Activated CD4-positive, alpha-beta T cell treated with anti-CD3 and anti-CD28 coated beads for 24 hours (primary cell): ENCODE results near the gene JCAD.
"Not testable (repeated sequence)": the region's sequence is repeated elsewhere in the genome, so short reads cannot be mapped to it uniquely, and the experiment has no call there.

ENCODE experiments used
- DNase-seq, 2 donors: peaks; one replicate each; pipeline ENCODE4 v3.0.0-alpha.2; 2020; ENCODE audit warnings: low read depth in 2 of 2

JCAD gene, protein sequence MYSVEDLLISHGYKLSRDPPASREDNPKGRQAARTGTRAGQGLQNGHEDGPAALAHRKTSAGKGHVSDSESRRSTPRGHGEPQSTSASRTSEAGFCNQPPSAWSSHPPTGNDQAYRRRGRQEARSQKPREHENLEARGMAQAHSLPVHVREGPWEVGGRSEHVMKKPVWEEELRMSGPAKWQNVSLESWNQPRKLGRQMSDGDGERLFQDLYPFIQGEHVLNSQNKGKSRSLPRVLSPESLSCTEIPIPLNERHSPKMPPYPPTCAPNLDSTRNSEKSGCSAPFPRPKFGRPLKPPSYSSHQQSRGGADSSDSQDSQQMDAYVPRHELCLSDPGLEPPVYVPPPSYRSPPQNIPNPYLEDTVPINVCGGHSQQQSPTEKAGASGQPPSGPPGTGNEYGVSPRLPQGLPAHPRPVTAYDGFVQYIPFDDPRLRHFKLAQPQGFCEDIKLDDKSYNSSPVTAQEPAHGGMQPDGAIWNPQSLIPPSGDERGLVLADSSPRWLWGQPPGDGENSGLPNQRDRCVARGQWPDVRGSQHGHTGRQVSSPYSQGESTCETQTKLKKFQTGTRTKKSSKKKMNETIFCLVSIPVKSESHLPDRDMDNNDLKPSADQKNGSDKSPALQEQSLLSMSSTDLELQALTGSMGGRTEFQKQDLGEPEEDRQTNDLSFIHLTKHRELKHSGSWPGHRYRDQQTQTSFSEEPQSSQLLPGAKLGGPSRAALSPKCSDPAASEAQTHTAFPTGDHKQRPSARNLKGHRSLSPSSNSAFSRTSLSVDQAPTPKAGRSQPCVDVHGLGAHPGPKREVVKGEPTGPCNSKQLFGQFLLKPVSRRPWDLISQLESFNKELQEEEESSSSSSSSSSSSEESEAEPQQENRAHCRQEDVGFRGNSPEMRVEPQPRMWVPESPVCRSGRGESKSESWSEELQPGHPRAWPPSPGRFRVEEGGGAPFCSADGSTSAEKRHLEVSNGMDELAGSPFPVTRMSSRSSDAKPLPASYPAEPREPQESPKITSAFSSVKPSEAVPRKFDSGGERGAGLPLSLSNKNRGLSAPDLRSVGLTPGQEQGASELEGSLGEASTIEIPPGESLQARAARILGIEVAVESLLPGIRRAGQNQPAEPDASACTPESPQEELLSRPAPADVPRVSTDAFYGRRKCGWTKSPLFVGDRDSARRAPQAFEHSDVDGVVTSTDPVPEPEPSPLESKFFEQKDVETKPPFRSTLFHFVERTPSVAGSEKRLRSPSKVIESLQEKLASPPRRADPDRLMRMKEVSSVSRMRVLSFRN (N-terminal part only)

DNA sequence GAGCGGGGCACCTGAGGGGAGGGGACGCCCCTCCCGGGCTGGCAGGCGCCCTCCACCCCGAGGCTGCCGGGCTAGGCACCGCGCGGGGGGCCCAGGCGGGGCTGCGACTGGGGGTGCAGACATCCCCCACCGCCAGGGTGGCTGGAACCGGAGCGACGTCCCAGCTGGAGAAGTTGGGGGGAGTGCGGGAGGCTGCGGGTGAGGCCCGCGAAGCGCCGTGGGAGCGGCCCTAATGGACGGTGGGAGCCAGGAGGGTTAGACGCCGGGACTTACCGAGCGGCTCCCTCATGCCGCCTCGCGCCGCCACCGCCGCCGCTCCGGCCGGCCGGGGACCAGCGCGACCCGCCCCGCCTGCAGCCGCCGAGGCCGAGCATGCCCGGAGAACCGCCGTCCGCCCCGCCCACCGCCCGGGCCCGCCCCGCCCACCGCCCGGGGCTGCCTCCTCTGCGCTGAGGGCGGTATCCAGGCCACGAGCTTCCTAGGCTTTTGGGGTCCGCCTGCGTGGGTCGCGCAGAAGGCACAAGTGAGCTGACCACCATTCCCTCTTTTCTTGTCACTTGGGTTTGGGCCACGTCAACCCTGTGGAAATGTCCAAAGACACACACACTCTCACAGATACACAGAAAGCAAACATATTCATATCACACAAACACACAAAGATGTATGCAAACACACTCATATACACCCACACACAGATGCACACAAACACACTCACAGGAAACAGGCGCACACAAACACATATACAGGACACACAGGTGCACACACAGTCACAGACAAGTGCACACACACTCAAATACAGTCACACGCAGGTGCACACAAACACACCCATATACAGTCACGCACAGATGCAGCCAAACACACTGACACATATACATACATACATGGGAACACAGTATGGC, at the start of gene JCAD:
Gene JCAD, minus strand, starts transcription at position 378 of the 899 bp plus-strand sequence. CDS start 11,774 bp downstream, outside the sequence.
- peak; percentile 26 to 55 for DNase-seq

DNA sequence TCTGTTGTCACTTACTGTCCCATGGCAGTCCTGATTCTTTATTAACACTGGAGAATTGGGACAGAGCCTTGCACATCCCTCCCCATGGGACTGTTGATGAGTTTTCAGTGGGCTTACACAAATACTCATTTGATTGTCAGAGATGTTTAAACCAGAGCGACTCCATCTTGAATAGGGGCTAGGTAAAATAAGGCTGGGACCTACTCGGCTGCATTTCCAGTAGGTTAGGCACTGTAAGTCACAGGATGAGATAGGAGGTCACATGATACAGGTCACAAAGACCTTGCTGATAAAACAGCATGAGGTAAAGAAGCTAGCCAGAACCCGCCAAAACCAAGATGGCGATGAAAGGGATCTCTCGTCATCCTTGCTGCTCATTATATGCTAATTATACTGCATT, 47.6 kb upstream of the JCAD start:
- no peak for DNase-seq

DNA sequence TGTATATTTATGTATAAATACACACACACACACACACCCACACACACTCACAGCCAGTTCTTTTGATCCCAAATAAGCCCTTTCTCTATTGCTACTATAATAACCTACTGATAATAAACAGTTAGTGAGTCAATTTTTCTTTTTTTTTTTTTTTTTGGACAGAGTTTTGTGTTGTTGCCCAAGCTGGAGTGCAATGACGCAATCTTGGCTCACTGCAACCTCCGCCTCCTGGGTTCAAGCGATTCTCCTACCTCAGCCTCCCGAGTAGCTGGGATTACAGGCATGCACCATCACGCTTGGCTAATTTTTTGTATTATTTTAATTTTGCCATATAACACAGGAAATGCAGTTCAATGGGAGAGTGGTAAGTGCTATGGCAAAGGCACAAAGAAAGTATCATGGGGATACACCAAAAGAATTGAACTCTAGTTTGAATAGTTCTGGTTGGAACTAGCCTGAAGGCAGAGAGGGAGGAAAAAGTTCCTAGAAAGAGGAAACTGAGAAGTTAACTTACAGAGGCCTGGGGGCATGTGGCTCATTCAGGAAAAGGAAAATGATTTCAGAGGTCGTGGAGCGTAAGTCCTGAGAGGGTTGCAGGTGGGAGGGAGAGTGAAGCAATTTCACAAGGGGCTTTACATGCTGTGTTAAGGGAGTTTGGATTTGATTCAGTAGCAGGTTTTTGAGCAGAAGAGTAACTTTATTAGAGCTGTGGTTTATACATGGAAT, 44.4 kb upstream of the JCAD start:
- no peak for DNase-seq

DNA sequence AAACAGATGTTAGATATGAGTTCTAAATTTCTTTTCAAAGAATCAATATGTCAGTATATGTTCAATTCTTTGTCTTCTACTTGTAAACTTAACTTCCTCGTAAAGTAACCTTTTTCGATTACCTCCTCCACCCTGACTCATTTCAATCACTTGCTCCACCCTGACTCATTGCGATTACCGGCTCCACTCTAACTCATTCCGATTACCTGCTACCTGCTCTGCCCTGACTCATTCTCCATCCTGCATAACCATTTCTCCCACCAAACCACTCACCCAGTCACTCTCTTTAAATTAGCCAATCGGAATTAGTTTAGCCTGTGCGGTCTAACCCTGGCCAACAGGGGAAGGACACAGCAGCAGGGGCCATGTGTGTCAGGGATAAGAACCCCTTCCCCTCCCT, 40.3 kb upstream of the JCAD start:
- not testable (repeated sequence) for DNase-seq

DNA sequence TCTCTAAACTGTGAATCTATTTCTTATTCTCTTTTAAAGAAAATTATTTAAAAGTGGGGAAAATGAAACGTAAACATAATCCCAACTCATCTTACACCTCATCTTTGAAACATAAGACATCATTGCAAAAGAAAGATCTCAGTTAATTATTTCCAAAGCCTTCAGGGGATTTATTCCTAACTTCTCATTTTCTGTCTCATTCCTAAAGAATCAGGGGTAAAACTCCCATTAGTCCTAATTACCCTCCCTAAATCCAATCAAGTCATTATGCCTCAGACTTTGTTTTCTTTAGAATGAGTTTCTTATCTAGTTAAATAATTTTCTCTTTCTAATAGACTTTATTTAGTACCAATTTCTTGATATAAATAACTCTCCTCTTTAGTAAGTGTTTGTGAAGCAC, 39.7 kb upstream of the JCAD start:
- DNase-seq = no peak

DNA sequence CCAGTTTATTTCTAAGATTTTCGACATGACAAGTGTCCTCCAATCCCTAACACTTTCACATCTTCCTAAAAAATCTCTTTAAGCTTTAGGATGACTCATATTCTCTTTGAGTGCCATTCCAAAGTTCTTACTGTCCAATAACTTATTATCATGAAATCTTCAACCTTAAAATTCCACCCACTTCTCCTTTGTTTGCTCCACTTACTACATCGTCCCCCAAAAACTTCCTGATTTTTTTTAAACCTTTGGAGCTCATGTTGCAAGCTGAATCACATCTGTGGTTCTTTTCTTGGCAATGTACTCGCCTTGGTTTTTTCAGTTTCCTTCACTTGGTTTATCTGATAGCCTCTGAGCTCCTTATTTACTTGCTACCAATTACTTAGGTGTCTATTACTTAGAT, 39.2 kb upstream of the JCAD start:
- DNase-seq = no peak

DNA sequence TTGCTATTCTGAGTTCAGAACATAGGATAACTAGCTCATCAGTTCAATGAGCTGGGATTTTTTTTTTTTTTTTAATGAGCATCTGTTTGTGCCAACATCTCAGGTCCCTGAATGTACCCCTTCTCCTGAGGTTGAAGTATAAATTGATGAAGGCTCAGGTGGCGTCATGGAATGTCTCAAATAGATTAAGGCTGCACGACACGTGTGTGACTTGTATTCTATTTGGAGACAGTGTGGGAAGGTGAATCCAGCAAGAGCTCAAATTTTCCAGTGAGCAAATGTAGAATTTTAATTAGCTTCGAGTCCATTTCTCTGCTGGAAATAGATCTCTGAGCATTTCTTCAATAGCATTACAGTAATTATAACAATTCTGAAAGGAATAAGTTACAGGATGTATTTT, 37.2 kb upstream of the JCAD start:
- DNase-seq = no peak

DNA sequence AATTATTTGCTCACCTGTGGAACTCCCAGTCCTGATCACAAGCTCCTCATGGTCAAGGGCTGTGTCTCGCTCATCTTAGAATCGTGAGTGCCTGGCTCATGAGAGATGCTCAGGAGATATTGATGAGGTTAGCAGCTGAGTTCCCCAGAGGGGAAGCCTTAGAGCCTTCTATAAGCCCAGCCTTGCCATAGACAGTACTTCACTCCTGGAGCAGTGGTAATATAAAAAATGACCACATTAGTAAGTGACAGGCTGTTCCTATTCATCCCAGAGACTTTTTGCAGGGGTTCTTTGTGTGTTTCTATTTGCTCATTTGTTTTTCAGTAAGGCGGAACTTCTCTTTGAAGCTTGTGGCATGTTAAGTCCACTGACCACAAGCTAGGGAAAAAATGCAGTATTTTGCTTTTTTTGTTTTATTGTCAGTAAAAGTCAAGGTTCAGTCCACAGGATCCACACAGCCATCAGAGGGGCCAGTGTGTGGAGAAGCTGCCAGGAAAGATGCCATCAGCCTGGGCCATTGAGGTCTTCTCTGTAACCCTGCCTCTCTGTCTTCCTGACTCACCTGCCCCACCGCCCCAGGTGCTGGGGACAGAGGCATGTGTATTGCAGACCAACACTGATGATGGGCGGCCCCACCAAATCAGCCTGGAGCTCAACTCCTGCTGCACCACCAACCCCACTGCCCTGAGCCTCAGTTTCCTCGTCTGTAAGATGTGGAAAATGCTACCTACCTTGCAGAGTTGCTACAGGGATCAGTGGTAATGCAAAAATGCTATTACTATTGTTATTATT, 36.4 kb upstream of the JCAD start:
- no peak for DNase-seq

DNA sequence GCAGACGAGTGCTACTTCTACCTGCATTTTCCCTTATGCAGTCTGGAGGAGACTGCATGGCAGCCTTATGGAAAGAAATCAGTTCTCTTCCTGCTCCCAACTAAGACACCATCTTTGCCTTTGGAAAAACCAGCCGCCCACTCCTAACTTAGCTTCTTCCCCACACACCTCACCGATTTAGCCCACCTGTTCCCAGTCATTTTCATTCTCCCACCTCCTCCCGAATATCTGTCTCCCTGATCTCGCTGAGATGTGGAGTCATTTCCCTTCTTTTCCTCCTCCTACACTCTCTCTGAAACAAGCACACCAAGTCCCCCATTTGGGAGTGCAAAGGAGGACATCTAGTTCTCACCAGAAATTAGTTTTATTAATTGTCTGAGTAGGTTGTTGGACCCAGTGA, 35.2 kb upstream of the JCAD start:
- no peak for DNase-seq

DNA sequence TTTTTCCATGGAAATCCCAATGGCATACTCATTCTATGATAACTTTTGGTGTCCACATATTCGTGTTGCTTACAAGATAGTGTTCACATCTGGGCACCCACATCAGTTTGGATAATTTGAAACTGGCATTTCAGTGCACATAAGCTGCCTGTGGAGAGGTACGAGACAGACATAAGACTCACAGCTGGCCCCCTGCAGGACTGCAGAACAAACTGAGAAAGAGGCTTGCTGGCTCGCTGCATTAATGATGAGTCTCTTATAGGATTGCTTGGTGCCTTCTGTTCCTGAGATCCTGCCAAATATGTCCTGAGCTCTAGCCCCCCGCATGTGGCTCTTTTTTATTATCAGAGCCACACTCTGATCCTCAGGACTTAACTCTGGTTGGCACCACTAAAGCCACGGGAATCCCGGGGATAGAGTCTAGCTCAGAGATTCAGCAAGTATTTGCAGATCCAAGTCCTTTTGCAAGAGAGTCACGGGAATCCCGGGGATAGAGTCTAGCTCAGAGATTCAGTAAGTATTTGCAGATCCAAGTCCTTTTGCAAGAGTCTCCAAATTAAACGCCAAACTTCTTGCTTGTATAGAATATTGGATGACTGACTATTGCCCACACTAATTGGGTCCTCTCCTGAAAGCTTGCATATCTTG, 34.0 kb upstream of the JCAD start:
- DNase-seq = no peak

DNA sequence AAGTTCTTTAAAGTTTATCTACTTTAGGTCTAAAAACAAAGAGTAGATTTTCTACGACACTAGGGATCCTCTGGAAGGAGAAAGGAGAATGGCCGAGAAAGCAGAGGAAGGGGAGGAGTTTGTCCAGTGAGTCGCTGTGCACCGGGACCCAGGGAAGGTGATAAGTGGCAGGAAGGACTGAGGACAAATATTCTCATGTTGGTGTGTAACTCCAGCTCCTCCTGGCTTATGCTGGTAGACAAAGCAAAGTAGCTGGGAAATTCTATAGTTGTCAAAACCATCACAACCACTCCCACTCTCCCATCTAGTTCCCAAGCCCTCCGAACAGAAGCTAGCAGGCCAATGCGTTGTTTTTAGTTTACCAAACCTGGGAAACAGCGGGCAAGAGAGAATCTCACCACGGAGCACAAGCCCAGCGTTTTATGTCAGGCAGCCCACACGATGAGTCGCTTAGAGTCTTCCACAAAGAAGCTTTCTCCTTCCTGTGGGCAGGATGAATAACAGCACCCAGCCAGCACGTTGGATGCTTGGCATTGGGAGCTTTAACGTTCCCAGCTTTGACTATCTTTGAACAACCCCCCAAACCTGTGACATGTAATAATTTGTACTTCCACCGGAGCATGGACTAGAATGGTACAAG, 32.9 kb upstream of the JCAD start:
- DNase-seq = no peak

DNA sequence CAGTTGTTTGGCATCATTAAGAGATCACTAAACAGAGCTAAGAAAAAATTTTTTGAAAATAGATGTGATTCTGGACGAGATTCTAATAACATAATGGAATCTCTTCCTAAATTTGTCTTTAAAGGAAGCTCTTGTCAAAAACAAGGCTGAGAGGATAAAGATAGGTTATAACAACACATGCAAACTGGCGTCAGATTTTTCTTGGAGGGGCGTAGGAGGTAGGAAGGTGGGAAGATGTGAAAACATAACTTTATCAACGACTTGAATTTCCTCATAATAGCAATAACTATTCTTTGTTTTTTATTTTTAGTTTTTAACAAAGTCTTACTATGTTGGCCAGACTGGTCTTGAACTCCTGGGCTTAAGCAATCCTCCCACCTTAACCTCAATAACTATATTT, 31.8 kb upstream of the JCAD start:
- no peak for DNase-seq

DNA sequence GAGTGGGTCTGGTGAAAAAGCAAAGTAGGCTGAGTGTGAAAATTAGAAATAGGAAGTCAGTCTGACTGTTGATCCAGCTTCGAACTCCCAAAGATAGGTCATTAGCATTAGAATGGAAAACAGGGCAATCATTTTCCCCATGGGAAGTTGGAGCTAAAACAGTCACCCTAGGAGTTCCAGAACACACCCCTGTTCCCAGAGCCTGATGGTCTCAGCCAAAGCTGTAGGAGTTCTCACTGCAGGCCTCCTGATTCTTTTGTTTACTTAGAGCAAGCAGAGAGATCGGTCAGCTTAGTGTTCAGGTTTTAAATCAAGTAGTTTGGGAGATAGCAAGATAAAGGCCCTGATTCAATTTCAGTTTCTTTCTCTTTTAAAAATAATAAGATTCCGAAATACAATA, 28.8 kb upstream of the JCAD start:
- DNase-seq = no peak

DNA sequence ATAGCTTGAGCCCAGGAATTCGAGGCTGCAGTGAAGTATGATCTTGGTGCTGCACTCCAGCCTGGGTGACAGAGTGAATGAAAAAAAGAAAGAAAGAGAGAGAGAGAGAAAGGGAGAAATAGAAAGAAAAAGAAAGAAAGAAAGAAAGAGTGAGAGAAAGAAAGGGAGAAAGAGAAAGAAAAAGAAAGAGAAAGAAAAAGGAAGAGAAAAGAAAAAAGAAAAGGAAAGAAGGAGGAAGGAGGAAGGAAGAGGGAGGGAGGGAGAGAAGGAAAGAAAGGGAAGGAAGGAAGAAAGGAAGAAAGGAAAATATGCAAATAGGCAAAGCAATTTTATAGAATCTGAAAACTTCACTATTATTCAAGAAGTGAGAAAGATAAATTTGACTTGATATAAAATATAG, 24.5 kb upstream of the JCAD start:
- no peak for DNase-seq

DNA sequence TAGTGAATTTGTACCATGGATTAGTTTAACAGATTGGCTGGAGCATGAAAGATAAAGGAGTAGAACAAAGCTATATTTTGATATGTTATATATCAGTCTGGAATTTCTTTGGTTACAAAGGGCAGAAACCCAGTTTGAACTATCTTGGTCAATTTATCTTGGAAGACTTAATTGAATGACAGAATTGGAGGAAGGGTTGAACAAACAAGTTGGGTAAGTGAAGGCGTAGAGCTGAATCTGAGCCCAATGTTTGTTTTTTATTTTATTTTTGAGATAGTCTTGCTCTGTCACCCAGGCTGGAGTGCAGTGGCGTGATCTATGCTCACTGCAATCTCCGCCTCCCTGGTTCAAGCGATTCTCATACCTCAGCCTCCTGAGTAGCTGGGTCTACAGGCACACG, 21.8 kb upstream of the JCAD start:
- DNase-seq = no peak

DNA sequence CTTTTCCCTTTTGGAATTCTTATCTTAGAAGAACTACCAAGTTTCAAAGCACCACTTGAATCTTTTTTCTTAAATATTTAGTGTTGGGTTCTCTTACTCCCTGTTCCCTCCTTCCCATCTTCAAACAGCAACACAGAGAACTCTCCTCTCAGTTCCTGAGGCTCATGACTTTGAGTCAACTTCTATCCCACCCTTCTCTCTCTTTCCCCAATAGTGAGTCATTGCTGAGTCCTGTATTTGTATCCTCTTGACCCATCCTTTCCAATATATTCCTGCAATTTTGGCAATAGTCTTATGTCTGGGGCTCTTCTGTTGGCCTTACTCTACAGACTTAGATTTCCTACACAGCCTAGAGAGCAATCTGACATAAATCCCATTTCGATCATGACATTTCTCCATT, 20.8 kb upstream of the JCAD start:
- DNase-seq = no peak

DNA sequence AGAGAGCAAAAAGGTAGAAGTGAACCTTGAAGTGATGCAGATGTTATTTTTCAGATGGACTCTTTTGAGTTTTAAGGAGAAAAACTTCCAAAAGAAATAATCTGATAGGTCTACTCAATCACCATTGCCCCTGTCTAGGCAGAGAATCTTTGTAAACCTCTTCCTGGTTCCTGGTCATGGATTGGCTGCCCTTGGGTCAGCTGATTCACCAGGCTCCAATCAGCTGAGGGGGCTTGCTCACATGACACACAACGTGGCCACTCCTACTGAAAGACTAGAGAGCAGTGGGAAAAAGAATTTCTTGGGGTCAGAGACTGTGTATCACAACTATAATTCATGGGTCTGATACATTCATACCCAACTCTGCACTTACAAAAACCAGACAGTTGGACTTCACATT, 20.0 kb upstream of the JCAD start:
- no peak for DNase-seq

DNA sequence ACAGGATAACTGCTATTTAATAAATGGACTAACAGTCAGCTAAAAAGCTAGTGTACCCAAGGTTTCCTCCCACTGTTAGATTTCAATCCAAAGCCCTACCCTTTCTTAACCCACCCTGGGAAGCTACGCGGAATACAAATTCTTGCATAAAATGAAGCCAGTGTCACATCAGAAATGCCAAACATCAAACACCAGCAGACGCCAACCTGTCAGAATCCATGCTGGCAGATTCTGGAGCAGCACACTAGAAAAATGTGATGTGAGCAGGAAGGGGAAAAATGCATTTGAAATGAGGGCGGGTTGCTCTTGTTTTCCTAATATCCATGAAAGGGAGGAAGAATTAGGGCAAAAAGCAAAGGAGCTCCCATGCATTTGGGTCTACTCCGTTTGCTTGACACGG, 16.1 kb upstream of the JCAD start:
- no peak for DNase-seq

DNA sequence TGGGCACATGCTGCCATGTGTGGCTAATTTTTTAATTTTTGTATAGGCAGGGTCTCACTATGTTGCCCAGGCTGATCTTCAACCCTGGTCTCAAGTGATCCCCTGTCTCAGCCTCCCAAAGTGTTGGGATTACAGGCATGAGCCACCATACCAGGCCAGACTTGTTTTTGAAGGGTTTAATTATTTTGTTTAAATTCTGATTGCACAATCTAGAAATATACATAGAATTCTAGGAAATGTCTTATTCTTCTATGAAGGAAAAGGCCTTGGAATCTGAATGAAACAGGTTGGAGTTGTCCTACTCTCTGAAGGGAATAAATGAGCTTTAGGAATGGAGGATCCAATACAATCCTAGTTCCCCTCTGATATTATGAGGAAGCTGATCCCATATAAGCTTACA, 15.5 kb upstream of the JCAD start:
- DNase-seq = no peak
